ENCODE data around the gene RBM11. TPM values are rescaled to one million over a fixed set of nuclear protein-coding genes. Genes with fewer than 3 reads are reported as not detected.

Gene RBM11
- total and polyA plus RNA-seq, 7 donors: 0.28 to 4.3 (median 1.6) TPM; not detected in 1

DNA sequence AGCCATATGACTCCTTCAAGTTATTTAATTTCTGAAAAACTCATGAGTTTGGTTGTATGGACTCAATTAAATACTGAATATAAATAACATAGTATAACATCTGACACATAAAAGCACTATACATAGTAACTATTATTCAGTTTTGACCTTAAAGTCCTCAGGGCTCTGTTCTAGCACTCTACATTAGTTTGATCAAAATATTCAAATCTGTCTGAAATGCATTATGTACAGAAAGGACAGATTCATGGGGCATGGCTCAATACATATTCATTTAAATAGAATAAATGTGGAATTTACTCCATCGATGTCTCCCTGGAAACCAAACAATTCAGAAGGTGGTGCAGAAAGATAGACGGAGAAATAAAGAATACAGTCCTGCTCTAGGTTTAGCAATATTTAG is 49.1 kb downstream of the RBM11 start:
- H3K27me3 ChIP-seq: no peaks in the 10 kb centered on the region
- no peaks in the 10 kb centered on the region for H3K4me1 ChIP-seq
- WGBS, 2 donors: 90 to 92% methylated on average over 2 of the region's 2 CpGs
- no peak for DNase-seq
- no peak overlapping the region for H3K27ac ChIP-seq
- intact Hi-C loops (cut with DNase I): no loop called here
- no peak overlapping the region for H3K4me3 ChIP-seq
- H3K36me3 ChIP-seq: no peaks in the 10 kb centered on the region
- H3K9me3 ChIP-seq: no peaks in the 10 kb centered on the region
- no peak for TF ChIP-seq POLR2A (IDR thresholded peaks at IDR 0.05)
- TF ChIP-seq EP300 (IDR thresholded peaks at IDR 0.05): no peak
- TF ChIP-seq POLR2AphosphoS5 (IDR thresholded peaks at IDR 0.05): no peak
- TF ChIP-seq, protein P1, sequence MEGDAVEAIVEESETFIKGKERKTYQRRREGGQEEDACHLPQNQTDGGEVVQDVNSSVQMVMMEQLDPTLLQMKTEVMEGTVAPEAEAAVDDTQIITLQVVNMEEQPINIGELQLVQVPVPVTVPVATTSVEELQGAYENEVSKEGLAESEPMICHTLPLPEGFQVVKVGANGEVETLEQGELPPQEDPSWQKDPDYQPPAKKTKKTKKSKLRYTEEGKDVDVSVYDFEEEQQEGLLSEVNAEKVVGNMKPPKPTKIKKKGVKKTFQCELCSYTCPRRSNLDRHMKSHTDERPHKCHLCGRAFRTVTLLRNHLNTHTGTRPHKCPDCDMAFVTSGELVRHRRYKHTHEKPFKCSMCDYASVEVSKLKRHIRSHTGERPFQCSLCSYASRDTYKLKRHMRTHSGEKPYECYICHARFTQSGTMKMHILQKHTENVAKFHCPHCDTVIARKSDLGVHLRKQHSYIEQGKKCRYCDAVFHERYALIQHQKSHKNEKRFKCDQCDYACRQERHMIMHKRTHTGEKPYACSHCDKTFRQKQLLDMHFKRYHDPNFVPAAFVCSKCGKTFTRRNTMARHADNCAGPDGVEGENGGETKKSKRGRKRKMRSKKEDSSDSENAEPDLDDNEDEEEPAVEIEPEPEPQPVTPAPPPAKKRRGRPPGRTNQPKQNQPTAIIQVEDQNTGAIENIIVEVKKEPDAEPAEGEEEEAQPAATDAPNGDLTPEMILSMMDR (IDR thresholded peaks at IDR 0.05): no peak

DNA sequence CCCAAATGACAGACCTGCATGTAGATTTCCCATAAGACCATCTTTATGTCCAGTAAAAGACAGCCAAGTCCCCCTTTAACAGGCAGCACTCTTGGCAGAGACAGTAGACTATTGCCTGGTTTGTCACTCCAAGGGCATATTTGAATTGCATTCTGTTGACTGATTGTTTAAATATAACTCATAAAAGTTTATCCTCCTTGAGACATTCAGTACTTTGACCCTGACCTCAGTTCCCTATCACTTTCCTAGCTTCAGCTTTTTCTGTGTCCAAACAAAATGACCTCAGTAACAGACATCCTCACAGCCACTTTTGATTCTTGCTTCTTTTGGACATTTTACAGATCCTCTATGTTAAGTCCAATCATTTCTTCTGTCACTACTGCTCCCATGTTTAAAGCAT is 51.1 kb downstream of the RBM11 start:
- no peaks in the 10 kb centered on the region for H3K27me3 ChIP-seq
- TF ChIP-seq POLR2AphosphoS5 (IDR thresholded peaks at IDR 0.05) (no peak), POLR2A (IDR thresholded peaks at IDR 0.05) (no peak), EP300 (IDR thresholded peaks at IDR 0.05) (no peak)
- TF ChIP-seq, protein P1 (IDR thresholded peaks at IDR 0.05): no peak
- H3K27ac ChIP-seq: no peak overlapping the region
- H3K4me1 ChIP-seq: no peaks in the 10 kb centered on the region
- no peak for DNase-seq
- intact Hi-C loops (cut with DNase I): no loop called here
- no peaks in the 10 kb centered on the region for H3K36me3 ChIP-seq
- H3K4me3 ChIP-seq: no peak overlapping the region
- H3K9me3 ChIP-seq: no peaks in the 10 kb centered on the region

DNA sequence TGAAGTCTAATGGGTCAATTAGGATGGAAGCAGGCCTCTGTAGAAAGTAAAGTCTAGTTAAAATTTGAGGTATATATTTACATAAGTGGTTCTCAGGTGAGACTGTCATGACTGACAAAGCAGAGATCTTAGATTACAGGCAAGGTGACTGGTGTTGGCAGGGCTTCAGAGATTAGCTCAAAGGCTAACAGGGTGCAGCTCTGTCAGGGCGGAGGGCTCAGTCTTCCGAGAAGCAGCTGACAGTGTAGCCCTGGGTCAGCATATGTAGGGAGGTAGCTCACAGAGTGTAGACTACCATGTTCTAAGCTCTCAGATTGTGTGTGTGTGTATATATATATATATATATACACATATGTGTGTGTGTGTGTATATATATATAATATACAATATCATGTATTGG is 54.7 kb downstream of the RBM11 start:
- Histone ChIP-seq H3K4me3 (no peak overlapping the region), H3K4me1 (peaks cover 0 to 5% (median 2%) of the 10 kb centered on the region in 4 donors), H3K9me3 (no peaks in the 10 kb centered on the region), H3K36me3 (no peaks in the 10 kb centered on the region), H3K27ac (no peak overlapping the region), H3K27me3 (peaks cover 0 to 10% (median 6%) of the 10 kb centered on the region in 3 donors)
- no peak for TF ChIP-seq EP300 (IDR thresholded peaks at IDR 0.05)
- TF ChIP-seq, protein P1 (IDR thresholded peaks at IDR 0.05): no peak
- no peak for TF ChIP-seq POLR2AphosphoS5 (IDR thresholded peaks at IDR 0.05)
- no peak for TF ChIP-seq POLR2A (IDR thresholded peaks at IDR 0.05)
- DNase-seq: no peak
- intact Hi-C loops (cut with DNase I): no loop called here
- WGBS, 2 donors: 19 to 76% methylated on average over 2 of the region's 2 CpGs

DNA sequence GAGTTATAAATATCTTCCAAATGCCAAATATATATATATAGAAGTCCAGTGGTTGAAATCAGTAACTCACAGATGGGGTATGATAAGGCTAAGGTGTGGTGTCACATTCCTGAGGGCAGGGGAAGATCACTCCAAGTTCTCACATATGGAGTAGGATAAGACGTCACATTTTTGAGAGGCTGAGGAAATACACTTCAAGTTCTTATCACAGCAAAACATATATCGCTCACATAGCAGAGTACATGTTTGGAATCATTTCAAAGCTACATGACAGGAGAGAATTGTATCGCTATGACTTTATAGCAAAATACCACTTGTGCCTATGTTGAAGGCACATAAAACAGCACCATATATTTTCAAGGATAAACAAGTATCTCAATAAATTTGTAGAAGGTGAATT is 55.1 kb downstream of the RBM11 start:
- TF ChIP-seq EP300 (IDR thresholded peaks at IDR 0.05) (no peak), POLR2A (IDR thresholded peaks at IDR 0.05) (no peak), POLR2AphosphoS5 (IDR thresholded peaks at IDR 0.05) (no peak)
- TF ChIP-seq, protein P1 (IDR thresholded peaks at IDR 0.05): no peak
- no peak overlapping the region for H3K4me3 ChIP-seq

DNA sequence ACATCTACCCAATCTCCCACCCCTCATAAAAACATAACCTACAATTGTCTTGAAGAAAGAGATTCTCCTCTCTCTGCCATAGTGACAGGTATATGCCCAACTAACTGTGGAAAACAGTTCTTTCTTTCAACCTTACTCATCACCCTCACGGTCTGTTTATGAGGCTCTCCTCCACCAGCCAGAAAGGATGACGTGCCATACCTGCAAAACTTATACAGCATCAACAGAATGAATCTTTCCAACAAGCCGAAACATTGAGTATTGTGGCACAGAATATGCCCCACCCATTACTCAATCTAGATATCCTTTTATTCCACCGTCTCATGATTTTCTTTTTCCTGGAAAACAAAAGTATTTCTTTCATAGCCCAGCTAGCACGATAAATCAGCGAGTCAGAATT is 55.7 kb downstream of the RBM11 start:
- TF ChIP-seq POLR2A (IDR thresholded peaks at IDR 0.05) (no peak), POLR2AphosphoS5 (IDR thresholded peaks at IDR 0.05) (no peak), EP300 (IDR thresholded peaks at IDR 0.05) (no peak)
- TF ChIP-seq, protein P1 (IDR thresholded peaks at IDR 0.05): no peak
- no peaks in the 10 kb centered on the region for H3K9me3 ChIP-seq
- intact Hi-C loops (cut with DNase I): no loop called here
- H3K27ac ChIP-seq: no peak overlapping the region
- no peak overlapping the region for H3K4me3 ChIP-seq
- no peak for DNase-seq
- peaks cover 0 to 5% (median 2%) of the 10 kb centered on the region in 4 donors for H3K4me1 ChIP-seq
- peaks cover 0 to 10% (median 6%) of the 10 kb centered on the region in 3 donors for H3K27me3 ChIP-seq
- 52 to 75% methylated on average over 6 of the region's 6 CpGs for WGBS, 2 donors
- no peaks in the 10 kb centered on the region for H3K36me3 ChIP-seq

More for the DNA sequence above, 55.1 kb downstream of the RBM11 start:
- 68 to 87% methylated on average over 3 of the region's 3 CpGs for WGBS, 2 donors
- intact Hi-C loops (cut with DNase I): no loop called here
- no peaks in the 10 kb centered on the region for H3K9me3 ChIP-seq
- no peaks in the 10 kb centered on the region for H3K36me3 ChIP-seq
- peaks cover 0 to 10% (median 6%) of the 10 kb centered on the region in 3 donors for H3K27me3 ChIP-seq
- H3K27ac ChIP-seq: no peak overlapping the region
- H3K4me1 ChIP-seq: peaks cover 0 to 5% (median 2%) of the 10 kb centered on the region in 4 donors
- DNase-seq: no peak

Measured in sigmoid colon (tissue), 7 donors.